H1 (cell line): ENCODE measurements around the gene PPP1R1A.

Experiments used
- BRCA1 ChIP-seq: IDR thresholded peaks from 2 replicates; pipeline ENCODE4 v1.6.1; 2012; ENCODE audit warnings: low read depth, low read length, improper control_type of control experiment
- CTCF ChIP-seq, 3 experiments: IDR thresholded peaks; 1 replicate in 2 of 3; 2 replicates in 1 of 3; pipeline versions ENCODE4 v1.5.1 to v1.6.1; 2011; ENCODE audit warnings: low read length in 3 of 3, mild to moderate bottlenecking in 3 of 3, inconsistent platforms in 2 of 3, low read depth in 1 of 3, moderate library complexity in 1 of 3; ENCODE audit not compliant: insufficient read depth in 1 of 3; ENCODE audit errors: control extremely low read depth in 1 of 3
- GABPA ChIP-seq: IDR thresholded peaks from 2 replicates; pipeline ENCODE4 v1.6.1; 2011; ENCODE audit warnings: mild to moderate bottlenecking, low read length, moderate library complexity, borderline replicate concordance; ENCODE audit not compliant: insufficient read depth
- GTF2F1 ChIP-seq: IDR thresholded peaks from 2 replicates; pipeline ENCODE4 v1.6.1; 2012; ENCODE audit warnings: low read depth, low read length, improper control_type of control experiment, borderline replicate concordance
- POLR2A ChIP-seq, 2 experiments: IDR thresholded peaks; 1 replicate in 1 of 2; 2 replicates in 1 of 2; pipeline ENCODE4 v1.6.1; 2011; ENCODE audit warnings: low read depth in 2 of 2, low read length in 2 of 2, mild to moderate bottlenecking in 2 of 2; ENCODE audit errors: control extremely low read depth in 1 of 2
- POLR2AphosphoS5 ChIP-seq: IDR thresholded peaks from 2 replicates; pipeline ENCODE4 v1.6.1; 2011; ENCODE audit warnings: low read depth, low read length
- RAD21 ChIP-seq, 2 experiments: IDR thresholded peaks in 1 of 2; conservative IDR thresholded peaks in 1 of 2; 2 replicates each; pipeline ENCODE4 v1.6.1; 2011; ENCODE audit warnings: low read depth in 2 of 2, low read length in 2 of 2, improper control_type of control experiment in 1 of 2, inconsistent platforms in 1 of 2, mild to moderate bottlenecking in 1 of 2, moderate library complexity in 1 of 2
- SIN3A ChIP-seq, 2 experiments: IDR thresholded peaks in 1 of 2; conservative IDR thresholded peaks in 1 of 2; 2 replicates each; pipeline ENCODE4 v1.6.1; 2011 to 2012; ENCODE audit warnings: low read length in 2 of 2, improper control_type of control experiment in 1 of 2, low read depth in 1 of 2, mild to moderate bottlenecking in 1 of 2
- TCF12 ChIP-seq: IDR thresholded peaks from 2 replicates; pipeline ENCODE4 v1.6.1; 2011; ENCODE audit warnings: low read depth, mild to moderate bottlenecking, low read length
- USF2 ChIP-seq: IDR thresholded peaks from 2 replicates; pipeline ENCODE4 v1.6.1; 2011; ENCODE audit warnings: low read length, improper control_type of control experiment

GRCh38 chr12:54608769-54609168, 20.3 kb upstream of the PPP1R1A start:
- TF ChIP-seq CTCF (IDR thresholded peaks at IDR 0.05; ENCODE audit: control extremely low read depth in 1 of 3, insufficient read depth in 1 of 3, low read depth in 1 of 3, low read length in 3 of 3) (no peak), BRCA1 (no peak), SIN3A (conservative IDR thresholded peaks at IDR 0.05 in 1 of 2, IDR thresholded peaks at IDR 0.05 in 1 of 2; ENCODE audit: low read depth in 1 of 2, low read length in 2 of 2) (no peak), POLR2A (IDR thresholded peaks at IDR 0.05; ENCODE audit: control extremely low read depth in 1 of 2, low read depth in 2 of 2, low read length in 2 of 2) (no peak), GABPA (no peak), POLR2AphosphoS5 (no peak), RAD21 (IDR thresholded peaks at IDR 0.05 in 1 of 2, conservative IDR thresholded peaks at IDR 0.05 in 1 of 2; ENCODE audit: low read depth in 2 of 2, low read length in 2 of 2) (no peak), TCF12 (no peak), USF2 (no peak), GTF2F1 (no peak)
